Rectal smooth muscle tissue (tissue), 1 donor: ENCODE results near the gene S1PR4.
"Not testable (repeated sequence)": the region's sequence is repeated elsewhere in the genome, so short reads cannot be mapped to it uniquely, and the experiment has no call there.

Experiments
- H3K27ac ChIP-seq: one replicate; pipeline ENCODE4 v1.7.0; 2013; ENCODE audit warnings: low read depth, low read length, inconsistent platforms
- H3K27me3 ChIP-seq: one replicate; pipeline ENCODE4 v1.7.0; 2013; ENCODE audit warnings: low read length; ENCODE audit not compliant: control insufficient read depth, insufficient read depth
- H3K36me3 ChIP-seq: one replicate; pipeline ENCODE4 v1.7.0; 2013; ENCODE audit warnings: low read length; ENCODE audit not compliant: control insufficient read depth, insufficient read depth
- H3K4me1 ChIP-seq: one replicate; pipeline ENCODE4 v1.7.0; 2013; ENCODE audit warnings: low read length; ENCODE audit not compliant: control insufficient read depth, insufficient read depth
- H3K4me3 ChIP-seq: one replicate; pipeline ENCODE4 v1.7.0; 2013; ENCODE audit warnings: low read length
- H3K9ac ChIP-seq: one replicate; pipeline ENCODE4 v1.7.0; 2013; ENCODE audit warnings: low read length

S1PR4 gene

GRCh38 chr19:3154957-3155736 lies 23.4 kb upstream of the S1PR4 start:
- no peak overlapping the region for H3K27ac ChIP-seq
- H3K4me3 ChIP-seq, result no peak overlapping the region
- H3K27me3 ChIP-seq, result no peaks in the 10 kb centered on the region
- no peak overlapping the region for H3K9ac ChIP-seq
- H3K36me3 ChIP-seq, result no peaks in the 10 kb centered on the region
- H3K4me1 ChIP-seq, result no peaks in the 10 kb centered on the region

- no peaks in the 10 kb centered on the region for H3K27me3 ChIP-seq
- no peaks in the 10 kb centered on the region for H3K4me1 ChIP-seq
- no peak overlapping the region for H3K9ac ChIP-seq
- H3K36me3 ChIP-seq, result no peaks in the 10 kb centered on the region
- H3K27ac ChIP-seq, result no peak overlapping the region
- no peak overlapping the region for H3K4me3 ChIP-seq
These were observed 21.3 kb upstream of the S1PR4 start for GRCh38 chr19:3157096-3157845.

- Histone ChIP-seq H3K27me3 (no peaks in the 10 kb centered on the region), H3K27ac (no peak overlapping the region), H3K4me3 (no peak overlapping the region), H3K4me1 (no peaks in the 10 kb centered on the region), H3K9ac (no peak overlapping the region), H3K36me3 (no peaks in the 10 kb centered on the region)
These were observed 19.0 kb upstream of the S1PR4 start for GRCh38 chr19:3159565-3159964.

GRCh38 chr19:3160219-3160618 lies 18.4 kb upstream of the S1PR4 start:
- no peaks in the 10 kb centered on the region for H3K36me3 ChIP-seq

GRCh38 chr19:3161453-3161852 lies 17.1 kb upstream of the S1PR4 start:
- Histone ChIP-seq H3K4me3 (no peak overlapping the region), H3K4me1 (no peaks in the 10 kb centered on the region), H3K36me3 (no peaks in the 10 kb centered on the region), H3K27me3 (no peaks in the 10 kb centered on the region), H3K9ac (no peak overlapping the region), H3K27ac (no peak overlapping the region)

More at GRCh38 chr19:3160219-3160618, 18.4 kb upstream of the S1PR4 start:
- H3K27ac ChIP-seq, result no peak overlapping the region
- no peaks in the 10 kb centered on the region for H3K4me1 ChIP-seq
- no peak overlapping the region for H3K9ac ChIP-seq
- H3K27me3 ChIP-seq, result no peaks in the 10 kb centered on the region
- no peak overlapping the region for H3K4me3 ChIP-seq

GRCh38 chr19:3162418-3163229 lies 15.9 kb upstream of the S1PR4 start:
- Histone ChIP-seq H3K4me3 (no peak overlapping the region), H3K27me3 (no peaks in the 10 kb centered on the region)

GRCh38 chr19:3163230-3163886 lies 15.2 kb upstream of the S1PR4 start:
- Histone ChIP-seq H3K4me3 (no peak overlapping the region), H3K36me3 (no peaks in the 10 kb centered on the region), H3K4me1 (no peaks in the 10 kb centered on the region), H3K9ac (no peak overlapping the region), H3K27ac (no peak overlapping the region), H3K27me3 (no peaks in the 10 kb centered on the region)

More at GRCh38 chr19:3162418-3163229, 15.9 kb upstream of the S1PR4 start:
- Histone ChIP-seq H3K36me3 (no peaks in the 10 kb centered on the region), H3K27ac (no peak overlapping the region), H3K4me1 (no peaks in the 10 kb centered on the region), H3K9ac (no peak overlapping the region)

GRCh38 chr19:3163943-3164342 lies 14.6 kb upstream of the S1PR4 start:
- Histone ChIP-seq H3K36me3 (no peaks in the 10 kb centered on the region), H3K4me3 (no peak overlapping the region), H3K27ac (no peak overlapping the region), H3K4me1 (no peaks in the 10 kb centered on the region), H3K27me3 (no peaks in the 10 kb centered on the region), H3K9ac (no peak overlapping the region)

GRCh38 chr19:3167533-3168272 lies 10.9 kb upstream of the S1PR4 start:
- Histone ChIP-seq H3K27me3 (no peaks in the 10 kb centered on the region), H3K36me3 (no peaks in the 10 kb centered on the region), H3K4me1 (no peaks in the 10 kb centered on the region), H3K4me3 (no peak overlapping the region), H3K9ac (no peak overlapping the region), H3K27ac (no peak overlapping the region)

GRCh38 chr19:3171894-3172672 lies 6.5 kb upstream of the S1PR4 start:
- no peak overlapping the region for H3K9ac ChIP-seq
- H3K4me1 ChIP-seq, result no peaks in the 10 kb centered on the region
- no peak overlapping the region for H3K27ac ChIP-seq
- H3K27me3 ChIP-seq, result no peaks in the 10 kb centered on the region
- H3K4me3 ChIP-seq, result no peak overlapping the region
- no peaks in the 10 kb centered on the region for H3K36me3 ChIP-seq

GRCh38 chr19:3172673-3173000 lies 5.9 kb upstream of the S1PR4 start:
- H3K27ac ChIP-seq, H3K27me3 ChIP-seq, H3K9ac ChIP-seq, H3K4me3 ChIP-seq, H3K36me3 ChIP-seq, H3K4me1 ChIP-seq: not testable (repeated sequence)
